Activated naive CD8-positive, alpha-beta T cell treated with anti-CD3 and anti-CD28 coated beads, Interleukin-2, amount 10 ng/mL, durations not matched to agents 7 days and 5 days (primary cell): ENCODE measurements around the gene AGAP2. TPM values are rescaled to one million over a fixed set of nuclear protein-coding genes. Genes with fewer than 3 reads are reported as not detected.
A peak's percentile ranks its signal among the peaks of the same experiment; 100 is the strongest.

Experiments
- ATAC-seq: fragments of 150-1000 bp; cut with Tn5 transposase; one replicate; pipeline ENCODE4 v1.10.0; 2021; ENCODE audit warnings: low read depth, moderate library complexity
- POLR2A ChIA-PET: fragments of 350-600 bp; sonication (Branson Sonifier 250); formaldehyde crosslinking; loops from one replicate; lab custom pipeline; 2021; ENCODE audit warnings: antibody characterized with exemption; lab: Charles Lee
- DNase-seq: peaks from one replicate; pipeline ENCODE4 v3.0.0; 2021
- H3K27ac Mint-ChIP-seq: one replicate; pipeline ENCODE4 v1.8.0; 2022; ENCODE audit warnings: mild to moderate bottlenecking, mixed read lengths
- H3K27me3 Mint-ChIP-seq: one replicate; pipeline ENCODE4 v1.8.0; 2022; ENCODE audit warnings: mild to moderate bottlenecking, moderate library complexity, mixed read lengths
- H3K36me3 Mint-ChIP-seq: one replicate; pipeline ENCODE4 v1.8.0; 2021; ENCODE audit warnings: mild to moderate bottlenecking, mixed read lengths
- H3K4me1 Mint-ChIP-seq: one replicate; pipeline ENCODE4 v1.8.0; 2021; ENCODE audit warnings: mixed read lengths
- H3K4me3 Mint-ChIP-seq: one replicate; pipeline ENCODE4 v1.8.0; 2022; ENCODE audit warnings: mild to moderate bottlenecking, moderate library complexity, mixed read lengths
- H3K9me3 Mint-ChIP-seq: one replicate; pipeline ENCODE4 v1.8.0; 2021; ENCODE audit warnings: mixed read lengths
- total RNA-seq, 2 experiments: library from RNA; stranded (reverse); gene quantifications; one replicate each; pipeline ENCODE4 v1.2.3, GENCODE V29; 2021

AGAP2 gene
- total RNA-seq, 2 experiments from 2014 or later: 68.3 to 71.6 TPM

GRCh38 chr12:57765698-57766463 lies 27.3 kb upstream of the AGAP2 start:
- H3K4me1 Mint-ChIP-seq: peaks cover 18% of the 10 kb centered on the region
- no peaks in the 10 kb centered on the region for H3K9me3 Mint-ChIP-seq
- peak; percentile 44 for DNase-seq
- peaks cover 7% of the 10 kb centered on the region for H3K36me3 Mint-ChIP-seq
- H3K27me3 Mint-ChIP-seq: peaks cover 11% of the 10 kb centered on the region
- POLR2A ChIA-PET: interaction anchor here (0.7 to 4.3 kb wide), 3 partner anchors 9 to 70 kb away, joined by 4 to 20 read pairs (median 4); partner anchors contain the start of gene MARCHF9
- peak overlapping the region; percentile 89 for H3K4me3 Mint-ChIP-seq
- no peak overlapping the region for H3K27ac Mint-ChIP-seq
- ATAC-seq: peak; percentile 20

DNA sequence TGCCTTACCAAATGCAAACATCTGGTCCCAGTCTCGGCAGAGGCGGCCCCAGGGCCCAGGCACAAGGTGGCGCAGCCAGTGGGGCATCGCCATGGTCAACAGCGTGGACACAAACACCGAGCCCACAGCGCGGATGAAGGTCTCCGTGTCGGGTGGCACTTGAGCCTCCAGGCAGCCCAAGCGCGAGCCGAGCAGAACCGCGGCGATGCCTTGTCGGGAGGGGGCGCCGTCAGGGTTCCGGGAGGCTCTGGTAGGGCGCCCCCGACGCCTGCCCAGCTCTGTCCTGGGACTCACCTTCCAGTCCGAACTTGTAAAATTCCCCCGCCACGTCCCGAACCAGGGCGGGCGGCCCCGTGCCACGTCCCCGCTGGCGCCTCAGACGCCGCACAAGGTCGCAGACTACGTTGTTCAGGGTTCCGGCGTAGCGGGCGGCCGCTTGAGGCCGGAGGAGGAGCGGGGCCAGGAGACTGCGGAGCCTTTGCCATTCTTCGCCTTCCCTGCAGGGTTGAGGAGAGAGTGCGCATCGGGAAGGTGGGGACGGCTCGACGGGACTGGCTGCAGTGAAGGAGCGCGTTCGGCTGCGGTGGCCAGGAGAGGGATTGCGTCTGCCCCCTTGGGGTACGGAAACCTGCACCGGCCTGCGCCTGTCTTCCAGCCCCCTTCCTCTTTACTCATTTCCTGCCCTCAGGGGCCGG lies 26.6 kb upstream of the AGAP2 start:
- Mint-ChIP-seq H3K36me3 (peaks cover 7% of the 10 kb centered on the region), H3K27ac (peak overlapping the region; percentile 28), H3K4me1 (peaks cover 18% of the 10 kb centered on the region), H3K4me3 (peak overlapping the region; percentile 89), H3K27me3 (peaks cover 11% of the 10 kb centered on the region), H3K9me3 (no peaks in the 10 kb centered on the region)
- DNase-seq (peak; percentile 74), ATAC-seq (peak; percentile 82)
- POLR2A ChIA-PET: interaction anchor here (0.7 to 4.3 kb wide), 2 partner anchors 9 to 71 kb away, joined by 4 to 20 read pairs; partner anchors contain the start of gene MARCHF9

DNA sequence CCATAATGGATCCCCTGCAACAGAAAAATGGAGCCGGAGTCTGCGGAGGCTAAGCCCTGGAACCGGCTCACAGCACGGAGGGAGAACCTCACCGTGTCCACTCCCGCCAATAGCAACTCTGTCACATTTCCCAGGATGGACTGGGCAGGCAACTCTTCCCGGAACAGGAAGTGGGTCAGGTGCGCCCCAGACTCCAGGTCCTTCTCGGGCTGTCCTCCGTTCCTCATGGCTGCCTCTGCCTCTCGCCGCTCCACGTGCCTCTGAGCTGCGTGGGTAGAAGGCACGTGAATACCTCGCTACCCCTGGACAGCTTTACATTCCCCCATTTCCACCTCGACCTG lies 26.1 kb upstream of the AGAP2 start:
- peaks cover 18% of the 10 kb centered on the region for H3K4me1 Mint-ChIP-seq
- no peak for DNase-seq
- H3K4me3 Mint-ChIP-seq: peak overlapping the region; percentile 89
- peaks cover 11% of the 10 kb centered on the region for H3K27me3 Mint-ChIP-seq
- peak overlapping the region; percentile 28 for H3K27ac Mint-ChIP-seq
- POLR2A ChIA-PET: interaction anchor here (4.3 kb wide), 1 partner anchor 8 kb away, joined by 20 read pairs; the partner anchor contains the start of gene MARCHF9
- peak; percentile 6 for ATAC-seq
- H3K9me3 Mint-ChIP-seq: no peaks in the 10 kb centered on the region
- peaks cover 7% of the 10 kb centered on the region for H3K36me3 Mint-ChIP-seq

DNA sequence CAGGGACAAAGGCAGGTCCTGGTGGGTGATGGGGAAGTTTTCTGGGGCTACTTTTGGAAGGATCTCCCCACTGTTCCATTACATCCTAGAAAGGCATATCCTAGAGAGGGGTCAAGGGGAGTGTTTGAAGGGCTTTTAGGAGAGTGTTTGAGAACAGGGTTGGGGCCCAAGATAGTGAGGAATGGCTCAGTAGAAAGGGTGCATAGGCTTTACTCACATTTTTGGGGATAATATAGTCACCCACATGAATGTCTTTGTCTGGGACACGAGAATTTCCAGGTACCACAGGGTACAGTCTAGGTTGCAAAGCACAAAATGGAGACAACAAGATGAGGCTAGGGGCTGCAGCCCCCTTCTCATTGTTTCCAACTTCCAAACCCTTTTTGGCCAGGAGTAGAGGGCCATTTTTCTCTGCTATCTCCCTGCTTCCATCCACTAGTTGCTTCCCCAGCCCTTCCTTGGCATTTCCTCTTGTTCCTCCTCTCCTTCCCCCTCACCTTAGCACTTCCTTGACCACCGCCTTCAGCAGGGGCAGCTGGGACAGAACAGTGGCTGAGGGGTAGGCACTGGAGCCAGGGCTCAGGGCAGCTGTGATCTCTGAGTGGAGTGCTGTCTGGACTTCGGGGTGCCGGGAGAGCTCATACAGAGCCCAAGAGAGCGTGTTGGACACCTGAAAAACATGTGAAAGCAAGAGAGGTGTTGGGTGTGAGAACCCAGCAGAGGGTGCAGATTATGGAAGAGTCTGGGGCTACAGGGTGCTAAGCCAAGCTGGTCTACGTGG lies 25.5 kb upstream of the AGAP2 start:
- peaks cover 7% of the 10 kb centered on the region for H3K36me3 Mint-ChIP-seq
- ATAC-seq: no peak

DNA sequence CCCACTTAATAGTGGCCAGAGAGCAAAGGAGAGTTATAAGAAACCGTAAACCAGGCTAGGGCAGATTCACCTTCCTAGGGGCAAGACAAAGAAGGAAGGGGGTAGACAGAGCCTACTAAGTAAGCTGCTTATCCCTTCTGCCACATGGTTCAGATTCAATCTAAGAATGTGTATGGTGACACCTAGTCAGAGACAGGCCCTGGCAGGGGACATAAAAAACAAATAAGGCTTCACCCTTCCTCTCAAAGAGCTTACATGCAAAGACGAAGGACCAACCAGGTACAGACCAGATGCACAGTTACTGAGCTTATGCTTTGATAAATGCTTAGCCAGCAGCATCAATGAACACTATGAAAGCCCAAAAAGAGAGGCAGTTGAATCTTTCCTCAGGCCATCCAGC lies 23.9 kb upstream of the AGAP2 start:
- Mint-ChIP-seq H3K4me3 (no peak overlapping the region), H3K4me1 (peaks cover 21% of the 10 kb centered on the region), H3K9me3 (no peaks in the 10 kb centered on the region)

More for the DNA sequence above, 25.5 kb upstream of the AGAP2 start:
- POLR2A ChIA-PET: interaction anchor here (4.3 kb wide), 1 partner anchor 8 kb away, joined by 20 read pairs; the partner anchor contains the start of gene MARCHF9
- Mint-ChIP-seq H3K4me3 (peak overlapping the region; percentile 89), H3K27me3 (peaks cover 11% of the 10 kb centered on the region), H3K4me1 (peaks cover 21% of the 10 kb centered on the region), H3K9me3 (no peaks in the 10 kb centered on the region), H3K27ac (peak overlapping the region; percentile 21)
- no peak for DNase-seq

GRCh38 chr12:57761391-57761998 lies 23.0 kb upstream of the AGAP2 start:
- H3K27ac Mint-ChIP-seq: no peak overlapping the region
- H3K9me3 Mint-ChIP-seq: no peaks in the 10 kb centered on the region
- POLR2A ChIA-PET: no interaction called here
- H3K4me1 Mint-ChIP-seq: peaks cover 22% of the 10 kb centered on the region
- ATAC-seq (no peak), DNase-seq (no peak)
- H3K27me3 Mint-ChIP-seq: peaks cover 9% of the 10 kb centered on the region
- H3K36me3 Mint-ChIP-seq: peaks cover 8% of the 10 kb centered on the region
- H3K4me3 Mint-ChIP-seq: no peak overlapping the region

More for the DNA sequence above, 23.9 kb upstream of the AGAP2 start:
- H3K36me3 Mint-ChIP-seq: peaks cover 8% of the 10 kb centered on the region
- H3K27me3 Mint-ChIP-seq: peaks cover 11% of the 10 kb centered on the region
- DNase-seq (no peak), ATAC-seq (no peak)
- POLR2A ChIA-PET: no interaction called here
- no peak overlapping the region for H3K27ac Mint-ChIP-seq

- DNase-seq (no peak), ATAC-seq (no peak)
- peaks cover 18% of the 10 kb centered on the region for H3K4me1 Mint-ChIP-seq
- H3K4me3 Mint-ChIP-seq: no peak overlapping the region
- POLR2A ChIA-PET: no interaction called here
- peaks cover 5% of the 10 kb centered on the region for H3K27me3 Mint-ChIP-seq
- no peaks in the 10 kb centered on the region for H3K9me3 Mint-ChIP-seq
- H3K27ac Mint-ChIP-seq: no peak overlapping the region
- H3K36me3 Mint-ChIP-seq: peaks cover 8% of the 10 kb centered on the region
Observed at GRCh38 chr12:57760347-57760982, 21.9 kb upstream of the AGAP2 start.

DNA sequence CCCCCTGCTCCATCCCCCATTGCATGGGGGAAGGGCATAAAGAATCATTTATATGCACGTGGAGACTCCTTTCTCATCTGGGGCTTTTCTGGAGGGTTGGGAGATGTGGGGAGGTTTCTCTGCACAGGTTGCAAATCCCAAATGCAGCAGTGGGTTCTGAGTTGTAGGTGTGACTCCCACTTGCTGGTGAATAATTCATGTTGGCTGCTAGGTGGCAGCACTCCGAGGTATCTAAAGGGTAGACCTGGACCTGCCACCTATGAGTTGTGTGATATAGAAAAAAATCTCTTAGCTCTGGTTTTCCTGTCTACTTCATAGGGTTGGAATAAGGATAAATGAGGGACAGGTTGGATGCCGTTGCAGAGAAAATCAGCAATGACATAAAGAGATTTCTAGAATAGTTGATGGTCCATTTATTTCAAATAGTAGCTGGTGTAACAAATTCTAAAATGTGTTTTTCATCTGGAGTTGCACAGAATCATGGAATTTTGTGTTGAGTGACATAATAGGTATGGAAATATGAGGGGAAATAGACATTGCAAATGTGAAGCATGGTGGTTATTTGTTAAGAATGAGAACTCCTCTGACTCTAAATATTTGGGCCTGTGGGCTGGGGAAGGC lies 20.9 kb upstream of the AGAP2 start:
- POLR2A ChIA-PET: interaction anchor here (0.6 to 1.7 kb wide), 3 partner anchors 13 to 93 kb away, joined by 3 to 6 read pairs (median 3); partner anchors contain the start of genes EEF1AKMT3, METTL1 and TSFM
- Mint-ChIP-seq H3K4me1 (peaks cover 15% of the 10 kb centered on the region), H3K27ac (no peak overlapping the region), H3K4me3 (no peak overlapping the region), H3K36me3 (peaks cover 8% of the 10 kb centered on the region), H3K27me3 (peaks cover 2% of the 10 kb centered on the region), H3K9me3 (no peaks in the 10 kb centered on the region)
- ATAC-seq (peak; percentile 18), DNase-seq (no peak)

- H3K4me1 Mint-ChIP-seq: peaks cover 18% of the 10 kb centered on the region
- DNase-seq (no peak), ATAC-seq (no peak)
- peaks cover 5% of the 10 kb centered on the region for H3K36me3 Mint-ChIP-seq
- POLR2A ChIA-PET: interaction anchor here (1.5 to 1.7 kb wide), 2 partner anchors 14 to 24 kb away, joined by 3 to 6 read pairs; partner anchors contain the start of genes EEF1AKMT3, METTL1 and TSFM
- no peak overlapping the region for H3K27ac Mint-ChIP-seq
- no peaks in the 10 kb centered on the region for H3K9me3 Mint-ChIP-seq
- H3K4me3 Mint-ChIP-seq: no peak overlapping the region
- no peaks in the 10 kb centered on the region for H3K27me3 Mint-ChIP-seq
Observed at GRCh38 chr12:57758552-57759359, 20.2 kb upstream of the AGAP2 start.

- Mint-ChIP-seq H3K36me3 (peaks cover 3% of the 10 kb centered on the region), H3K9me3 (no peaks in the 10 kb centered on the region), H3K4me1 (peaks cover 26% of the 10 kb centered on the region), H3K4me3 (no peak overlapping the region), H3K27ac (no peak overlapping the region), H3K27me3 (no peaks in the 10 kb centered on the region)
- POLR2A ChIA-PET: interaction anchor here (3.1 kb wide), 1 partner anchor 8 kb away, joined by 20 read pairs; the partner anchor contains the start of gene CYP27B1
- no peak for ATAC-seq
- DNase-seq: no peak
Observed at GRCh38 chr12:57757771-57758170, 19.2 kb upstream of the AGAP2 start.
